ENCODE results near the gene SLC49A3.
A peak's percentile ranks its signal among the peaks of the same experiment; 100 is the strongest.

The SLC49A3 gene

GRCh38 chr4:722169-722725, 33.3 kb upstream of the SLC49A3 start:
- H3K4me3 ChIP-seq (ENCODE audit: severe bottlenecking): no peak overlapping the region
- no peak overlapping the region for H3K27ac ChIP-seq (ENCODE audit: poor library complexity, severe bottlenecking)
- TF ChIP-seq CTCF (IDR thresholded peaks at IDR 0.05; ENCODE audit: poor library complexity, severe bottlenecking): no peak
- ATAC-seq (ENCODE audit: low read depth) (no peak), DNase-seq (ENCODE audit: low spot score) (no peak)
- H3K9me3 ChIP-seq (ENCODE audit: severe bottlenecking): no peaks in the 10 kb centered on the region
- H3K4me1 ChIP-seq (ENCODE audit: insufficient read depth, poor library complexity, severe bottlenecking): peaks cover 4% of the 10 kb centered on the region
- H3K36me3 ChIP-seq (ENCODE audit: low read depth): no peaks in the 10 kb centered on the region
- no peaks in the 10 kb centered on the region for H3K27me3 ChIP-seq (ENCODE audit: insufficient read depth, poor library complexity, severe bottlenecking)

- Histone ChIP-seq H3K27ac (ENCODE audit: poor library complexity, severe bottlenecking) (peak overlapping the region; percentile 37), H3K9me3 (ENCODE audit: severe bottlenecking) (no peaks in the 10 kb centered on the region), H3K36me3 (ENCODE audit: low read depth) (no peaks in the 10 kb centered on the region), H3K27me3 (ENCODE audit: insufficient read depth, poor library complexity, severe bottlenecking) (no peaks in the 10 kb centered on the region), H3K4me3 (ENCODE audit: severe bottlenecking) (no peak overlapping the region), H3K4me1 (ENCODE audit: insufficient read depth, poor library complexity, severe bottlenecking) (peaks cover 4% of the 10 kb centered on the region)
- DNase-seq (ENCODE audit: low spot score) (no peak), ATAC-seq (ENCODE audit: low read depth) (peak; percentile 66)
- no peak for TF ChIP-seq CTCF (IDR thresholded peaks at IDR 0.05; ENCODE audit: poor library complexity, severe bottlenecking)
Observed at GRCh38 chr4:721261-722168, 32.6 kb upstream of the SLC49A3 start.

GRCh38 chr4:720111-720860, 31.3 kb upstream of the SLC49A3 start:
- no peak for TF ChIP-seq CTCF (IDR thresholded peaks at IDR 0.05; ENCODE audit: poor library complexity, severe bottlenecking)
- H3K4me3 ChIP-seq (ENCODE audit: severe bottlenecking): no peak overlapping the region
- peak overlapping the region; percentile 37 for H3K27ac ChIP-seq (ENCODE audit: poor library complexity, severe bottlenecking)
- H3K36me3 ChIP-seq (ENCODE audit: low read depth): no peaks in the 10 kb centered on the region
- H3K27me3 ChIP-seq (ENCODE audit: insufficient read depth, poor library complexity, severe bottlenecking): no peaks in the 10 kb centered on the region
- DNase-seq (ENCODE audit: low spot score) (no peak), ATAC-seq (ENCODE audit: low read depth) (no peak)
- H3K4me1 ChIP-seq (ENCODE audit: insufficient read depth, poor library complexity, severe bottlenecking): peaks cover 4% of the 10 kb centered on the region
- H3K9me3 ChIP-seq (ENCODE audit: severe bottlenecking): no peaks in the 10 kb centered on the region

GRCh38 chr4:718460-718859, 29.5 kb upstream of the SLC49A3 start:
- Histone ChIP-seq H3K9me3 (ENCODE audit: severe bottlenecking) (no peaks in the 10 kb centered on the region), H3K4me1 (ENCODE audit: insufficient read depth, poor library complexity, severe bottlenecking) (peaks cover 4% of the 10 kb centered on the region), H3K27me3 (ENCODE audit: insufficient read depth, poor library complexity, severe bottlenecking) (no peaks in the 10 kb centered on the region), H3K36me3 (ENCODE audit: low read depth) (no peaks in the 10 kb centered on the region), H3K27ac (ENCODE audit: poor library complexity, severe bottlenecking) (no peak overlapping the region), H3K4me3 (ENCODE audit: severe bottlenecking) (no peak overlapping the region)
- no peak for TF ChIP-seq CTCF (IDR thresholded peaks at IDR 0.05; ENCODE audit: poor library complexity, severe bottlenecking)
- DNase-seq (ENCODE audit: low spot score): no peak
- no peak for ATAC-seq (ENCODE audit: low read depth)

Measured in RWPE2 (cell line).